RWPE2 (cell line): ENCODE results near the gene PRAMEF12.

Source experiments
- ATAC-seq: fragments of 200-7000 bp; cut with Tn5 transposase; 3 replicates; pipeline ENCODE4 v1.9.1; 2021; ENCODE audit warnings: low read depth
- DNase-seq: peaks from one replicate; pipeline ENCODE4 v3.0.0-alpha.2; 2020; ENCODE audit warnings: low spot score
- H3K27ac ChIP-seq: fragments of 450-650 bp; 2 replicates; pipeline ENCODE4 v1.5.1; 2017; ENCODE audit warnings: mild to moderate bottlenecking; ENCODE audit not compliant: poor library complexity, severe bottlenecking
- H3K27me3 ChIP-seq: fragments of 250-450 bp; sonication (Bioruptor Pico); 2 replicates; pipeline ENCODE4 v1.5.1; 2021; ENCODE audit warnings: mild to moderate bottlenecking, moderate library complexity; ENCODE audit not compliant: insufficient read depth, poor library complexity, severe bottlenecking
- H3K36me3 ChIP-seq: fragments of 250-450 bp; sonication (Bioruptor Pico); 2 replicates; pipeline ENCODE4 v1.5.1; 2020; ENCODE audit warnings: low read depth, mild to moderate bottlenecking, moderate library complexity
- H3K4me1 ChIP-seq: fragments of 250-450 bp; sonication (Bioruptor Pico); 2 replicates; pipeline ENCODE4 v1.5.1; 2021; ENCODE audit warnings: mild to moderate bottlenecking, moderate library complexity; ENCODE audit not compliant: insufficient read depth, poor library complexity, severe bottlenecking
- H3K4me3 ChIP-seq: fragments of 250-450 bp; sonication (Bioruptor Pico); 2 replicates; pipeline ENCODE4 v1.5.1; 2021; ENCODE audit warnings: mild to moderate bottlenecking, moderate library complexity; ENCODE audit not compliant: severe bottlenecking
- H3K9me3 ChIP-seq: fragments of 250-450 bp; sonication (Bioruptor Pico); 2 replicates; pipeline ENCODE4 v1.5.1; 2021; ENCODE audit warnings: mild to moderate bottlenecking, moderate library complexity; ENCODE audit not compliant: severe bottlenecking
- TF ChIP-seq, protein P1 (sequence below): fragments of 450-650 bp; IDR thresholded peaks from one replicate; pipeline ENCODE4 v1.5.1; 2017; ENCODE audit warnings: mild to moderate bottlenecking, moderate library complexity; ENCODE audit not compliant: poor library complexity, severe bottlenecking

Gene PRAMEF12

DNA sequence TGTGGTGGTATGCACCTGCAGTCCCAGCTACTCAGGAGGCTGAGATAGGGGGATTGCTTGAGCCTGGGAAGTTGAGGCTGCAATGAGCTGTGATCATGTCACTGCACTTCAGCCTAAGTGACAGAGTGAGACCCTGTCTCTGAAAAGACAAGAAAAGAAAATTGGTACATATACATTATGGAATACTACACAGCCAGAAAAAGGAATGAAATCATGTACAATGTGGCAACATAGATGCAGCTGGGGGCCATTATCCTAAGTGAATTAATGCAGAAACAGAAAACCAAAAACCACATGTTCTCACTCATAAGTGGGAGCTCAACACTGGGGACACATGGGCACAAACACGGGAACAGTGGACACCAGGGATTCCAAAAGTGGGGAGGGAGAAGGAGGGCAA is 34.6 kb upstream of the PRAMEF12 start:
- DNase-seq (no peak), ATAC-seq (no peak)
- Histone ChIP-seq H3K4me3 (no peak overlapping the region), H3K36me3 (no peaks in the 10 kb centered on the region), H3K9me3 (no peaks in the 10 kb centered on the region), H3K27me3 (peaks cover 36% of the 10 kb centered on the region), H3K4me1 (no peaks in the 10 kb centered on the region), H3K27ac (no peak overlapping the region)
- TF ChIP-seq, protein P1, sequence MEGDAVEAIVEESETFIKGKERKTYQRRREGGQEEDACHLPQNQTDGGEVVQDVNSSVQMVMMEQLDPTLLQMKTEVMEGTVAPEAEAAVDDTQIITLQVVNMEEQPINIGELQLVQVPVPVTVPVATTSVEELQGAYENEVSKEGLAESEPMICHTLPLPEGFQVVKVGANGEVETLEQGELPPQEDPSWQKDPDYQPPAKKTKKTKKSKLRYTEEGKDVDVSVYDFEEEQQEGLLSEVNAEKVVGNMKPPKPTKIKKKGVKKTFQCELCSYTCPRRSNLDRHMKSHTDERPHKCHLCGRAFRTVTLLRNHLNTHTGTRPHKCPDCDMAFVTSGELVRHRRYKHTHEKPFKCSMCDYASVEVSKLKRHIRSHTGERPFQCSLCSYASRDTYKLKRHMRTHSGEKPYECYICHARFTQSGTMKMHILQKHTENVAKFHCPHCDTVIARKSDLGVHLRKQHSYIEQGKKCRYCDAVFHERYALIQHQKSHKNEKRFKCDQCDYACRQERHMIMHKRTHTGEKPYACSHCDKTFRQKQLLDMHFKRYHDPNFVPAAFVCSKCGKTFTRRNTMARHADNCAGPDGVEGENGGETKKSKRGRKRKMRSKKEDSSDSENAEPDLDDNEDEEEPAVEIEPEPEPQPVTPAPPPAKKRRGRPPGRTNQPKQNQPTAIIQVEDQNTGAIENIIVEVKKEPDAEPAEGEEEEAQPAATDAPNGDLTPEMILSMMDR: no peak

DNA sequence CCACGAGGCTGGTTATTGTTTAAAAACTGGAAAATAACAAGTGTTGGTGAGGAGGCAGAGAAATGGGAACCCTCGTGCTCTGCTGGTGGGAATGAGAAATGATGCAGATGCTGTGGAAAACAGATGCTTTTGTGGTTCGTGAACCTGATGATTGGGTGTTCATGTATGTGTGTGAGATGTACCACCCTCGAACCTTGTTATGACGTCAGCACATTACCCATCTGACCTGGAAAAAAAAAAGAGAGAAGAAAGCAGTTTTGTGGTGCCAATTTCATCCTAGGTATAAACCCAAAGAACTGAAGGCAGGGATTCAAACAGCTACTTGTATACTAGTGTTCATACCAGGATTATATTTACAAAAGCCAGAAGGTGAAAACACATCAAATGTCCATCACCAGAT is 33.9 kb upstream of the PRAMEF12 start:
- no peak overlapping the region for H3K4me3 ChIP-seq
- no peaks in the 10 kb centered on the region for H3K36me3 ChIP-seq
- no peaks in the 10 kb centered on the region for H3K9me3 ChIP-seq
- H3K27ac ChIP-seq: no peak overlapping the region
- ATAC-seq (no peak), DNase-seq (no peak)
- H3K27me3 ChIP-seq: peaks cover 29% of the 10 kb centered on the region
- TF ChIP-seq, protein P1: no peak
- H3K4me1 ChIP-seq: no peaks in the 10 kb centered on the region

DNA sequence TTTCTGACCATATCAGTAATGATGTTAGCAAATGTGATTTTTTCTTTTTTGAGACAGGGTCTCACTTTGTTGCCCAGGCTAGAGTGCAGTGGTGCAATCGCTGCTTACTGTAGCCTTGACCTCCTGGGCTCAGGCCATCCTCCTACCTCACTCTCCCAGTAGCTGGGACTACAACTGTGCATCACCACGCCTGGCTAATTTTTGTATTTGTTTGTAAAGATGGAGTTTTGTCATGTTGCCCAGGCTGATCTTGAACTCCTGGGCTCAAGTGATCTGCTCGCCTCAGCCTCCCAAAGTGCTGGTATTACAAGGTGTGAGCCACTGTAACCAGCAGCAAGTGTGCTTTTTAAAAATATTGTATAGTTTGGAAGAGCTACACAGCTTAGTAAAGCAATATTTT is 31.6 kb upstream of the PRAMEF12 start:
- no peak for ATAC-seq
- Histone ChIP-seq H3K27ac (no peak overlapping the region), H3K4me3 (no peak overlapping the region), H3K27me3 (peaks cover 8% of the 10 kb centered on the region), H3K9me3 (no peaks in the 10 kb centered on the region), H3K36me3 (no peaks in the 10 kb centered on the region), H3K4me1 (no peaks in the 10 kb centered on the region)
- TF ChIP-seq, protein P1: no peak
- no peak for DNase-seq

DNA sequence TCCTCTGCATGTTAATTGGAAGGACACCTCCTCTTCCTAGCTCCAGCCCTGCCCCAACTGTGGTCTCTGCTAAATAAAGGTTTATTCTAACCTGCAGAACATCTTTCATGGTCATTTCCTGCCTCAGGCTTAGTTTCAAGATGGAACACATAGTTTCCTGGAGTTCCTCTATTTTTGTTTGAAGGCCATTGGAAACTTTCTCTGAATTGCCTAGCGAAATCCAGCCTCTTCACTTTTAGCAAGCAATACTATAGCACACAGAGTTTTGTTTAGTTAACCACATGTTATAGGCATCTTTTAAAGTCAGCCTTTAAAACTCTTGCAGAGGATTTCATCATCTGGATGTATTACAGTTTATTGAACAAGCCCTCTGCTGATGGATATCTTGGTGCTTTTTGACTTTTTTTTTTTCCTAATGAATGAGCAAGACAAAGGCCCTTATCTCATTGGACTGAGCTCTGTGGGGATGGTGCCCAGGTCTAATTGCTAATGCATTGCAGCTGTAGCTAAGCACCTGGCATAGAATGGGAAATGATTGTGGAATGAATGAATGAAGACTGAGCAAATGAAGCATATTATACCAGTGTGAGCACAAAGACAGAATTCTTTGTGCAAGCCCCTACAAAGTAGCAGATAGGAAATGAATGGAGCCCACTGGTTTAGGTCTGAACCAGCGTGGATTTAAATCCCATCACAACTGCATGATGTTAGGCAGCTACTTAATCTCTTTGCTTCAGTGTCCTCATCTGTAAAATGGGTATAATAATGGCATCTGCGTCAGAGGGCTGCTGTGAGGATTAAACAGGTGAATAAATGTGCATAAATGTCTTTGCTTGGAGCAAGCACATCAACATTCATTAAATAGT is 28.2 kb upstream of the PRAMEF12 start:
- no peak for DNase-seq
- H3K36me3 ChIP-seq: no peaks in the 10 kb centered on the region
- H3K4me1 ChIP-seq: no peaks in the 10 kb centered on the region
- no peaks in the 10 kb centered on the region for H3K27me3 ChIP-seq
- H3K9me3 ChIP-seq: no peaks in the 10 kb centered on the region
- H3K27ac ChIP-seq: no peak overlapping the region
- H3K4me3 ChIP-seq: no peak overlapping the region
- TF ChIP-seq, protein P1: no peak
- ATAC-seq: no peak

DNA sequence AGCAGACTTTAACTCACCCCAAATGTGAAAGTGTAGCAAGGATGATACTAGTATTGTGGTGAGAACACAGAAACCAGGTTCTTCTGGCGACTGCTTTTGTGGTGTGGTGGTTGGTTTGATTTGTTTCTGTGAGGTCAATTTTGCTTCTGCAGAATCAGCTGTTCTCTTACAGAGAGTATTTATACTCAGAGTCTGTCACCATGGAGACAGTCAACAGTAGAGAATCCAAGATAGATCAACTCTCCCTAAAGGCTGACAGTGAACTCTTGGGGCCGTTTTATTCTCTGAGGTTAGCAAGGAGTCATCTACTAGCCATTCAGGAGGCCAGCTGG is 27.6 kb upstream of the PRAMEF12 start, which contains the start of gene CFAP107:
CFAP107 (plus strand) TSS at position 209 of the 332 bp plus-strand sequence. CDS start 231 bp downstream, outside the sequence.
- H3K4me1 ChIP-seq: no peaks in the 10 kb centered on the region
- H3K27me3 ChIP-seq: no peaks in the 10 kb centered on the region
- ATAC-seq: no peak
- DNase-seq: no peak
- H3K4me3 ChIP-seq: no peak within 1 kb of the TSS
- H3K27ac ChIP-seq: no peak within 1 kb of the TSS
- no peaks in the 10 kb centered on the region for H3K9me3 ChIP-seq
- TF ChIP-seq, protein P1: no peak
- H3K36me3 ChIP-seq: no peaks in the 10 kb centered on the region
